GM23338 (cell line): ENCODE data around the gene ZNF850. TPM values are rescaled to one million over a fixed set of nuclear protein-coding genes. Genes with fewer than 3 reads are reported as not detected.

Experiments
- EZH2 ChIP-seq: fragments of 200-600 bp; sonication (generic); IDR thresholded peaks from one replicate; pipeline ENCODE4 v1.8.0; 2017; ENCODE audit warnings: antibody characterized with exemption, mild to moderate bottlenecking, low read depth; ENCODE audit not compliant: unreplicated experiment
- EZH2phosphoT487 ChIP-seq: fragments of 200-600 bp; sonication (generic); IDR thresholded peaks from one replicate; pipeline ENCODE4 v1.8.1; 2018; ENCODE audit warnings: antibody characterized with exemption; ENCODE audit not compliant: unreplicated experiment
- JUNB ChIP-seq: IDR thresholded peaks from one replicate; pipeline ENCODE4 v1.6.1; 2016; ENCODE audit warnings: antibody characterized with exemption; ENCODE audit not compliant: unreplicated experiment
- POLR2AphosphoS5 ChIP-seq: IDR thresholded peaks from 2 replicates; pipeline ENCODE4 v1.6.1; 2016; ENCODE audit warnings: antibody characterized with exemption, low read depth
- ZNF114 ChIP-seq: fragments of 250-450 bp; sonication (Bioruptor Pico); IDR thresholded peaks from 2 replicates; pipeline ENCODE4 v1.5.0; 2020; ENCODE audit warnings: mild to moderate bottlenecking, moderate library complexity
- polyA plus RNA-seq: library from polyadenylated mRNA; unstranded; fragments of >200 nt; fragmentation: Nextera tagmentation; extraction: Ambion mirVana; gene quantifications from 2 replicates; pipeline ENCODE4 v1.2.1, GENCODE V29; 2016
- total RNA-seq: library from RNA; depleted of rRNA; stranded (reverse); fragments of >200 nt; shearing (Covaris generic); gene quantifications from 2 replicates; pipeline ENCODE4 v1.2.3, GENCODE V29; 2014
- TF ChIP-seq, protein P1 (sequence below): fragments of 250-450 bp; sonication (Bioruptor Pico); IDR thresholded peaks from 2 replicates; pipeline ENCODE4 v1.5.0; 2020; ENCODE audit warnings: mild to moderate bottlenecking, moderate library complexity
- TF ChIP-seq, protein P2 (sequence below): IDR thresholded peaks from one replicate; pipeline ENCODE4 v1.6.1; 2018; ENCODE audit warnings: antibody characterized with exemption; ENCODE audit not compliant: unreplicated experiment

The ZNF850 gene
- total and polyA plus RNA-seq, 2 experiments from 2014 or later: 7.7 to 41.1 TPM

- TF ChIP-seq, protein P1, sequence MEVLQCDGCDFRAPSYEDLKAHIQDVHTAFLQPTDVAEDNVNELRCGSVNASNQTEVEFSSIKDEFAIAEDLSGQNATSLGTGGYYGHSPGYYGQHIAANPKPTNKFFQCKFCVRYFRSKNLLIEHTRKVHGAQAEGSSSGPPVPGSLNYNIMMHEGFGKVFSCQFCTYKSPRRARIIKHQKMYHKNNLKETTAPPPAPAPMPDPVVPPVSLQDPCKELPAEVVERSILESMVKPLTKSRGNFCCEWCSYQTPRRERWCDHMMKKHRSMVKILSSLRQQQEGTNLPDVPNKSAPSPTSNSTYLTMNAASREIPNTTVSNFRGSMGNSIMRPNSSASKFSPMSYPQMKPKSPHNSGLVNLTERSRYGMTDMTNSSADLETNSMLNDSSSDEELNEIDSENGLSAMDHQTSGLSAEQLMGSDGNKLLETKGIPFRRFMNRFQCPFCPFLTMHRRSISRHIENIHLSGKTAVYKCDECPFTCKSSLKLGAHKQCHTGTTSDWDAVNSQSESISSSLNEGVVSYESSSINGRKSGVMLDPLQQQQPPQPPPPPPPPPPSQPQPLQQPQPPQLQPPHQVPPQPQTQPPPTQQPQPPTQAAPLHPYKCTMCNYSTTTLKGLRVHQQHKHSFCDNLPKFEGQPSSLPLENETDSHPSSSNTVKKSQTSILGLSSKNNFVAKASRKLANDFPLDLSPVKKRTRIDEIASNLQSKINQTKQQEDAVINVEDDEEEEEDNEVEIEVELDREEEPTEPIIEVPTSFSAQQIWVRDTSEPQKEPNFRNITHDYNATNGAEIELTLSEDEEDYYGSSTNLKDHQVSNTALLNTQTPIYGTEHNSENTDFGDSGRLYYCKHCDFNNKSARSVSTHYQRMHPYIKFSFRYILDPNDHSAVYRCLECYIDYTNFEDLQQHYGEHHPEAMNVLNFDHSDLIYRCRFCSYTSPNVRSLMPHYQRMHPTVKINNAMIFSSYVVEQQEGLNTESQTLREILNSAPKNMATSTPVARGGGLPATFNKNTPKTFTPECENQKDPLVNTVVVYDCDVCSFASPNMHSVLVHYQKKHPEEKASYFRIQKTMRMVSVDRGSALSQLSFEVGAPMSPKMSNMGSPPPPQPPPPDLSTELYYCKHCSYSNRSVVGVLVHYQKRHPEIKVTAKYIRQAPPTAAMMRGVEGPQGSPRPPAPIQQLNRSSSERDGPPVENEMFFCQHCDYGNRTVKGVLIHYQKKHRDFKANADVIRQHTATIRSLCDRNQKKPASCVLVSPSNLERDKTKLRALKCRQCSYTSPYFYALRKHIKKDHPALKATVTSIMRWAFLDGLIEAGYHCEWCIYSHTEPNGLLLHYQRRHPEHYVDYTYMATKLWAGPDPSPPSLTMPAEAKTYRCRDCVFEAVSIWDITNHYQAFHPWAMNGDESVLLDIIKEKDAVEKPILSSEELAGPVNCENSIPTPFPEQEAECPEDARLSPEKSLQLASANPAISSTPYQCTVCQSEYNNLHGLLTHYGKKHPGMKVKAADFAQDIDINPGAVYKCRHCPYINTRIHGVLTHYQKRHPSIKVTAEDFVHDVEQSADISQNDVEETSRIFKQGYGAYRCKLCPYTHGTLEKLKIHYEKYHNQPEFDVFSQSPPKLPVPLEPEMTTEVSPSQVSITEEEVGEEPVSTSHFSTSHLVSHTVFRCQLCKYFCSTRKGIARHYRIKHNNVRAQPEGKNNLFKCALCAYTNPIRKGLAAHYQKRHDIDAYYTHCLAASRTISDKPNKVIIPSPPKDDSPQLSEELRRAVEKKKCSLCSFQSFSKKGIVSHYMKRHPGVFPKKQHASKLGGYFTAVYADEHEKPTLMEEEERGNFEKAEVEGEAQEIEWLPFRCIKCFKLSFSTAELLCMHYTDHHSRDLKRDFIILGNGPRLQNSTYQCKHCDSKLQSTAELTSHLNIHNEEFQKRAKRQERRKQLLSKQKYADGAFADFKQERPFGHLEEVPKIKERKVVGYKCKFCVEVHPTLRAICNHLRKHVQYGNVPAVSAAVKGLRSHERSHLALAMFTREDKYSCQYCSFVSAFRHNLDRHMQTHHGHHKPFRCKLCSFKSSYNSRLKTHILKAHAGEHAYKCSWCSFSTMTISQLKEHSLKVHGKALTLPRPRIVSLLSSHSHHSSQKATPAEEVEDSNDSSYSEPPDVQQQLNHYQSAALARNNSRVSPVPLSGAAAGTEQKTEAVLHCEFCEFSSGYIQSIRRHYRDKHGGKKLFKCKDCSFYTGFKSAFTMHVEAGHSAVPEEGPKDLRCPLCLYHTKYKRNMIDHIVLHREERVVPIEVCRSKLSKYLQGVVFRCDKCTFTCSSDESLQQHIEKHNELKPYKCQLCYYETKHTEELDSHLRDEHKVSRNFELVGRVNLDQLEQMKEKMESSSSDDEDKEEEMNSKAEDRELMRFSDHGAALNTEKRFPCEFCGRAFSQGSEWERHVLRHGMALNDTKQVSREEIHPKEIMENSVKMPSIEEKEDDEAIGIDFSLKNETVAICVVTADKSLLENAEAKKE (CRISPR knock-in tag): no peak
- TF ChIP-seq EZH2 (no peak), POLR2AphosphoS5 (no peak), JUNB (no peak), EZH2phosphoT487 (no peak), ZNF114 (no peak)
- TF ChIP-seq, protein P2, sequence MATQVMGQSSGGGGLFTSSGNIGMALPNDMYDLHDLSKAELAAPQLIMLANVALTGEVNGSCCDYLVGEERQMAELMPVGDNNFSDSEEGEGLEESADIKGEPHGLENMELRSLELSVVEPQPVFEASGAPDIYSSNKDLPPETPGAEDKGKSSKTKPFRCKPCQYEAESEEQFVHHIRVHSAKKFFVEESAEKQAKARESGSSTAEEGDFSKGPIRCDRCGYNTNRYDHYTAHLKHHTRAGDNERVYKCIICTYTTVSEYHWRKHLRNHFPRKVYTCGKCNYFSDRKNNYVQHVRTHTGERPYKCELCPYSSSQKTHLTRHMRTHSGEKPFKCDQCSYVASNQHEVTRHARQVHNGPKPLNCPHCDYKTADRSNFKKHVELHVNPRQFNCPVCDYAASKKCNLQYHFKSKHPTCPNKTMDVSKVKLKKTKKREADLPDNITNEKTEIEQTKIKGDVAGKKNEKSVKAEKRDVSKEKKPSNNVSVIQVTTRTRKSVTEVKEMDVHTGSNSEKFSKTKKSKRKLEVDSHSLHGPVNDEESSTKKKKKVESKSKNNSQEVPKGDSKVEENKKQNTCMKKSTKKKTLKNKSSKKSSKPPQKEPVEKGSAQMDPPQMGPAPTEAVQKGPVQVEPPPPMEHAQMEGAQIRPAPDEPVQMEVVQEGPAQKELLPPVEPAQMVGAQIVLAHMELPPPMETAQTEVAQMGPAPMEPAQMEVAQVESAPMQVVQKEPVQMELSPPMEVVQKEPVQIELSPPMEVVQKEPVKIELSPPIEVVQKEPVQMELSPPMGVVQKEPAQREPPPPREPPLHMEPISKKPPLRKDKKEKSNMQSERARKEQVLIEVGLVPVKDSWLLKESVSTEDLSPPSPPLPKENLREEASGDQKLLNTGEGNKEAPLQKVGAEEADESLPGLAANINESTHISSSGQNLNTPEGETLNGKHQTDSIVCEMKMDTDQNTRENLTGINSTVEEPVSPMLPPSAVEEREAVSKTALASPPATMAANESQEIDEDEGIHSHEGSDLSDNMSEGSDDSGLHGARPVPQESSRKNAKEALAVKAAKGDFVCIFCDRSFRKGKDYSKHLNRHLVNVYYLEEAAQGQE: no peak
Measured at GRCh38 chr19:36679455-36679854, 93.2 kb downstream of the ZNF850 start (continued).
